H9 (cell line): Measurements from ENCODE around the gene YIPF6. TPM values are rescaled to one million over a fixed set of nuclear protein-coding genes. Genes with fewer than 3 reads are reported as not detected.
"Not testable (repeated sequence)": the region's sequence is repeated elsewhere in the genome, so short reads cannot be mapped to it uniquely, and the experiment has no call there.

Experiments
- DNase-seq: peaks from one replicate; pipeline ENCODE4 v3.0.0-alpha.2; 2017
- H2AFZ ChIP-seq: one replicate; pipeline ENCODE4 v1.6.1; 2013; ENCODE audit warnings: mild to moderate bottlenecking, low read length, control low read depth, moderate library complexity
- H2AK5ac ChIP-seq: 2 replicates; pipeline ENCODE4 v1.6.1; 2013; ENCODE audit warnings: low read length, control low read depth, mixed read lengths; ENCODE audit not compliant: insufficient read length
- H2BK120ac ChIP-seq: one replicate; pipeline ENCODE4 v1.6.1; 2013; ENCODE audit warnings: low read depth, mild to moderate bottlenecking, low read length, control low read depth, inconsistent platforms; ENCODE audit not compliant: poor library complexity, severe bottlenecking
- H2BK12ac ChIP-seq: 2 replicates; pipeline ENCODE4 v1.6.1; 2013; ENCODE audit warnings: low read length, control low read depth, mixed read lengths, low read depth; ENCODE audit not compliant: insufficient read length
- H2BK15ac ChIP-seq: 2 replicates; pipeline ENCODE4 v1.6.1; 2013; ENCODE audit warnings: low read depth, low read length, control low read depth
- H2BK20ac ChIP-seq: one replicate; pipeline ENCODE4 v1.6.1; 2013; ENCODE audit warnings: low read depth, mild to moderate bottlenecking, low read length, control low read depth, inconsistent platforms; ENCODE audit not compliant: poor library complexity, severe bottlenecking
- H2BK5ac ChIP-seq: 2 replicates; pipeline ENCODE4 v1.6.1; 2013; ENCODE audit warnings: low read length, control low read depth, mixed read lengths; ENCODE audit not compliant: insufficient read length
- H3K14ac ChIP-seq: 2 replicates; pipeline ENCODE4 v1.6.1; 2013; ENCODE audit warnings: low read length, control low read depth; ENCODE audit not compliant: insufficient read depth
- H3K18ac ChIP-seq: 2 replicates; pipeline ENCODE4 v1.6.1; 2013; ENCODE audit warnings: low read depth, mild to moderate bottlenecking, mixed read lengths, low read length, control low read depth; ENCODE audit not compliant: insufficient read length
- H3K23ac ChIP-seq: 2 replicates; pipeline ENCODE4 v1.6.1; 2013; ENCODE audit warnings: low read length, control low read depth, mixed read lengths, low read depth; ENCODE audit not compliant: insufficient read length
- H3K23me2 ChIP-seq: 2 replicates; pipeline ENCODE4 v1.6.1; 2013; ENCODE audit warnings: low read depth, mild to moderate bottlenecking, mixed read lengths, low read length, control low read depth; ENCODE audit not compliant: insufficient read length, poor library complexity, severe bottlenecking
- H3K27ac ChIP-seq: 2 replicates; pipeline ENCODE4 v1.5.1; 2013; ENCODE audit warnings: low read length, control low read depth, mixed read lengths, low read depth; ENCODE audit not compliant: insufficient read length
- H3K27me3 ChIP-seq: 2 replicates; pipeline ENCODE4 v1.6.1; 2013; ENCODE audit warnings: low read length, control low read depth, inconsistent platforms; ENCODE audit not compliant: insufficient read depth
- H3K4ac ChIP-seq: 2 replicates; pipeline ENCODE4 v1.6.1; 2013; ENCODE audit warnings: low read depth, mild to moderate bottlenecking, control low read depth, inconsistent platforms, low read length, moderate library complexity
- H3K4me1 ChIP-seq: 2 replicates; pipeline ENCODE4 v1.6.1; 2013; ENCODE audit warnings: low read length, control low read depth, inconsistent platforms; ENCODE audit not compliant: insufficient read depth
- H3K4me2 ChIP-seq: 2 replicates; pipeline ENCODE4 v1.6.1; 2013; ENCODE audit warnings: low read length, control low read depth, mixed read lengths; ENCODE audit not compliant: insufficient read length, insufficient read depth
- H3K56ac ChIP-seq: 2 replicates; pipeline ENCODE4 v1.6.1; 2013; ENCODE audit warnings: low read depth, mild to moderate bottlenecking, mixed read lengths, low read length, control low read depth; ENCODE audit not compliant: insufficient read length
- H3K79me1 ChIP-seq: 2 replicates; pipeline ENCODE4 v1.6.1; 2013; ENCODE audit warnings: low read depth, mild to moderate bottlenecking, moderate library complexity, low read length, control low read depth, inconsistent platforms; ENCODE audit not compliant: insufficient read depth, poor library complexity, severe bottlenecking
- H3K79me2 ChIP-seq: 2 replicates; pipeline ENCODE4 v1.6.1; 2013; ENCODE audit warnings: low read length, control low read depth, inconsistent platforms; ENCODE audit not compliant: insufficient read depth
- H3K9ac ChIP-seq: 2 replicates; pipeline ENCODE4 v1.6.1; 2013; ENCODE audit warnings: low read length, control low read depth, mixed read lengths; ENCODE audit not compliant: insufficient read length; ENCODE audit errors: extremely low read depth
- H3K9me3 ChIP-seq: one replicate; pipeline ENCODE4 v1.6.1; 2013; ENCODE audit warnings: low read depth, low read length, inconsistent platforms; ENCODE audit not compliant: control insufficient read depth
- H3T11ph ChIP-seq: one replicate; pipeline ENCODE4 v1.6.1; 2013; ENCODE audit warnings: mild to moderate bottlenecking, low read length, control low read depth, inconsistent platforms
- H4K20me1 ChIP-seq: one replicate; pipeline ENCODE4 v1.6.1; 2013; ENCODE audit not compliant: control insufficient read depth, insufficient read length, insufficient read depth
- H4K5ac ChIP-seq: 2 replicates; pipeline ENCODE4 v1.6.1; 2013; ENCODE audit warnings: low read depth, mild to moderate bottlenecking, mixed read lengths, low read length, control low read depth; ENCODE audit not compliant: insufficient read length
- H4K8ac ChIP-seq: replicated peaks from 2 replicates; pipeline ENCODE4 v1.6.1; 2013; ENCODE audit warnings: low read length, control low read depth, mixed read lengths, low read depth; ENCODE audit not compliant: insufficient read length
- H4K91ac ChIP-seq: 2 replicates; pipeline ENCODE4 v1.6.1; 2013; ENCODE audit warnings: low read depth, mild to moderate bottlenecking, moderate library complexity, mixed read lengths, low read length, control low read depth; ENCODE audit not compliant: insufficient read length
- H3K27ac Mint-ChIP-seq, 3 experiments: 2 replicates in 2 of 3; 3 replicates in 1 of 3; pipeline ENCODE4 v1.8.0; 2020 to 2021; ENCODE audit warnings: mixed read lengths in 3 of 3, mild to moderate bottlenecking in 1 of 3, moderate library complexity in 1 of 3
- H3K27me3 Mint-ChIP-seq: 2 replicates; pipeline ENCODE4 v1.8.0; 2021; ENCODE audit warnings: low read depth, mild to moderate bottlenecking, moderate library complexity, mixed read lengths
- H3K36me3 Mint-ChIP-seq, 3 experiments: 2 replicates in 2 of 3; 3 replicates in 1 of 3; pipeline ENCODE4 v1.8.0; 2020 to 2021; ENCODE audit warnings: low read depth in 3 of 3, mixed read lengths in 3 of 3; ENCODE audit not compliant: insufficient read depth in 1 of 3
- H3K4me1 Mint-ChIP-seq, 2 experiments: 2 replicates each; pipeline ENCODE4 v1.8.0; 2020; ENCODE audit warnings: mixed read lengths in 2 of 2
- H3K4me3 Mint-ChIP-seq, 2 experiments: 2 replicates in 1 of 2; 3 replicates in 1 of 2; pipeline ENCODE4 v1.8.0; 2020 to 2021; ENCODE audit warnings: mild to moderate bottlenecking in 2 of 2, mixed read lengths in 2 of 2, moderate library complexity in 1 of 2
- H3K9me3 Mint-ChIP-seq, 2 experiments: 2 replicates in 1 of 2; 3 replicates in 1 of 2; pipeline ENCODE4 v1.8.0; 2020; ENCODE audit warnings: mild to moderate bottlenecking in 2 of 2, mixed read lengths in 2 of 2, moderate library complexity in 1 of 2
- WGBS: extraction: QIAGEN DNeasy Blood & Tissue Kit; methylation state at CpG from one replicate; pipeline ENCODE4 v1.1.7; 2013; ENCODE audit warnings: missing lambda C conversion rate, low lambda C conversion rate, mixed read lengths; ENCODE audit not compliant: insufficient read length; ENCODE audit errors: extremely low coverage; 5-methylcytosine and 5-hydroxymethylcytosine counted together
- total RNA-seq: library from RNA; stranded (reverse); gene quantifications from 2 replicates; pipeline ENCODE4 v1.2.1, GENCODE V29; 2021
- TF ChIP-seq, protein P1 (sequence below): fragments of 200-600 bp; sonication (generic); conservative IDR thresholded peaks from 3 replicates; pipeline ENCODE4 v1.8.0; 2021; ENCODE audit warnings: antibody characterized with exemption, mild to moderate bottlenecking

YIPF6 gene
- total RNA-seq, 1 experiment from 2014 or later, result 31.8 TPM

DNA sequence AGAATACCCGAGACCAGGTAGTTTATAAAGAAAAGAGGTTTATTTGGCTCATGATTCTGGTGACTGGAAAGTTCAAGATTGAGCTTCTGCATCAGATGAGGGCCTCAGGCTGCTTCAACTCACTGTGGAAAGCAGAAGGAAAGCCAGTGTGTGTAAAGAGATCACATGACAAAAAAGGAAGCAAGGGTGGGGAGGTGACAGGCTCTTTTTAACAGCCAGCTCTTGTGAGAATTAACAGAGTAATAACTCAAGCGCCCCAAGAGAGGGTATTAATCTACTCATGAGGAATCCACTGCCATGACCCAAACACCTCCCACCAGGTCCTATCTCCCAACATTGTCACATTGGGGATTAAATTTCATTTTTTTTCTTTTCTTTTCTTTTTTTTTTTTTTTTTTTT lies 6.3 kb upstream of the YIPF6 start:
- H4K5ac ChIP-seq, result no peak overlapping the region
- H3K27me3 ChIP-seq, result no peaks in the 10 kb centered on the region
- no peaks in the 10 kb centered on the region for H3K79me2 ChIP-seq
- H3K23me2 ChIP-seq, result no peaks in the 10 kb centered on the region
- H3K79me1 ChIP-seq, result no peaks in the 10 kb centered on the region
- H3K4me3 Mint-ChIP-seq, result no peak overlapping the region
- H4K8ac ChIP-seq, result no peak overlapping the region
- no CpG with 5 or more reads among the region's 2 CpGs for WGBS
- TF ChIP-seq, protein P1, sequence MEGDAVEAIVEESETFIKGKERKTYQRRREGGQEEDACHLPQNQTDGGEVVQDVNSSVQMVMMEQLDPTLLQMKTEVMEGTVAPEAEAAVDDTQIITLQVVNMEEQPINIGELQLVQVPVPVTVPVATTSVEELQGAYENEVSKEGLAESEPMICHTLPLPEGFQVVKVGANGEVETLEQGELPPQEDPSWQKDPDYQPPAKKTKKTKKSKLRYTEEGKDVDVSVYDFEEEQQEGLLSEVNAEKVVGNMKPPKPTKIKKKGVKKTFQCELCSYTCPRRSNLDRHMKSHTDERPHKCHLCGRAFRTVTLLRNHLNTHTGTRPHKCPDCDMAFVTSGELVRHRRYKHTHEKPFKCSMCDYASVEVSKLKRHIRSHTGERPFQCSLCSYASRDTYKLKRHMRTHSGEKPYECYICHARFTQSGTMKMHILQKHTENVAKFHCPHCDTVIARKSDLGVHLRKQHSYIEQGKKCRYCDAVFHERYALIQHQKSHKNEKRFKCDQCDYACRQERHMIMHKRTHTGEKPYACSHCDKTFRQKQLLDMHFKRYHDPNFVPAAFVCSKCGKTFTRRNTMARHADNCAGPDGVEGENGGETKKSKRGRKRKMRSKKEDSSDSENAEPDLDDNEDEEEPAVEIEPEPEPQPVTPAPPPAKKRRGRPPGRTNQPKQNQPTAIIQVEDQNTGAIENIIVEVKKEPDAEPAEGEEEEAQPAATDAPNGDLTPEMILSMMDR, result no peak
- no peak overlapping the region for H3T11ph ChIP-seq
- H3K27me3 Mint-ChIP-seq, result peaks cover 2% of the 10 kb centered on the region; the same call in 1 of the 2 replicates
- no peak overlapping the region for H2BK15ac ChIP-seq
- H3K9me3 ChIP-seq, result peaks cover 39% of the 10 kb centered on the region
- no peak overlapping the region for H2AK5ac ChIP-seq
- no peaks in the 10 kb centered on the region for H4K20me1 ChIP-seq
- peaks cover 0 to 5% (median 0%) of the 10 kb centered on the region in 3 experiments; a peak in 2 of 7 replicates for H3K36me3 Mint-ChIP-seq
- H3K4ac ChIP-seq, result no peak overlapping the region
- no peak overlapping the region for H2BK5ac ChIP-seq
- no peak for DNase-seq
- H2BK120ac ChIP-seq, result no peak overlapping the region
- H2BK12ac ChIP-seq, result no peak overlapping the region
- no peak overlapping the region for H3K27ac Mint-ChIP-seq
- no peak overlapping the region for H3K27ac ChIP-seq
- no peak overlapping the region for H3K14ac ChIP-seq
- no peaks in the 10 kb centered on the region for H3K4me1 ChIP-seq
- H3K4me1 Mint-ChIP-seq, result peaks cover 0 to 4% of the 10 kb centered on the region in 2 experiments; a peak in 1 of 4 replicates
- H4K91ac ChIP-seq, result no peak overlapping the region
- H3K9me3 Mint-ChIP-seq, result peaks cover 50 to 51% of the 10 kb centered on the region in 2 experiments
- H2AFZ ChIP-seq, result no peak overlapping the region
- H3K9ac ChIP-seq, result no peak overlapping the region
- no peak overlapping the region for H3K18ac ChIP-seq
- no peak overlapping the region for H3K23ac ChIP-seq
- H3K56ac ChIP-seq, result no peak overlapping the region
- H3K4me2 ChIP-seq, result no peak overlapping the region
- H2BK20ac ChIP-seq, result no peak overlapping the region

DNA sequence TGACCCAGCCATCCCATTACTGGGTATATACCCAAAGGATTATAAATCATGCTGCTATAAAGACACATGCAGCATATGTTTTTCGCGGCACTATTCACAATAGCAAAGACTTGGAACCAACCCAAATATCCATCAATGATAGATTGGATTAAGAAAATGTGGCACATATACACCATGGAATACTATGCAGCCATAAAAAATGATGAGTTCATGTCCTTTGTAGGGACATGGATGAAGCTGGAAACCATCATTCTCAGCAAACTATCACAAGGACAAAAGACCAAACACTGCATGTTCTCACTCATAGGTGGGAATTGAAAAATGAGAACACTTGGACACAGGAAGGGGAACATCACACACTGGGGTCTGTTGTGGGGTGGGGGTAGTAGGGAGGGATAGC lies 5.1 kb upstream of the YIPF6 start:
- not testable (repeated sequence) for H3K27ac Mint-ChIP-seq, H3K79me1 ChIP-seq, H3K79me2 ChIP-seq, H4K5ac ChIP-seq, H3K4me1 ChIP-seq, H2AK5ac ChIP-seq, H3K4ac ChIP-seq, H2BK15ac ChIP-seq, H3K23ac ChIP-seq, H3K36me3 Mint-ChIP-seq, H3K4me3 Mint-ChIP-seq, DNase-seq, H3K4me1 Mint-ChIP-seq, H3K56ac ChIP-seq, H3K4me2 ChIP-seq, H3K14ac ChIP-seq, H4K91ac ChIP-seq, H4K8ac ChIP-seq, H3K27me3 Mint-ChIP-seq, H2AFZ ChIP-seq, H3T11ph ChIP-seq, H3K27ac ChIP-seq, H3K9ac ChIP-seq, H3K27me3 ChIP-seq, H2BK12ac ChIP-seq, H2BK120ac ChIP-seq, H2BK5ac ChIP-seq, H4K20me1 ChIP-seq, H2BK20ac ChIP-seq, H3K23me2 ChIP-seq, H3K18ac ChIP-seq
- H3K9me3 ChIP-seq, result peaks cover 36% of the 10 kb centered on the region
- H3K9me3 Mint-ChIP-seq, result peaks cover 52 to 55% of the 10 kb centered on the region in 2 experiments
- no CpG with 5 or more reads among the region's 2 CpGs for WGBS
